SJCRH30 (cell line): ENCODE data around the gene ESR1. TPM values are rescaled to one million over a fixed set of nuclear protein-coding genes. Genes with fewer than 3 reads are reported as not detected.
"Not testable (repeated sequence)": the region's sequence is repeated elsewhere in the genome, so short reads cannot be mapped to it uniquely, and the experiment has no call there.

Source experiments
- DNase-seq, 2 experiments: peaks; one replicate each; pipeline ENCODE4 v3.0.0-alpha.2; 2015 to 2020
- H3K27ac ChIP-seq: fragments of 250-450 bp; sonication (Bioruptor Pico); 2 replicates; pipeline ENCODE4 v1.5.1; 2020; ENCODE audit warnings: mild to moderate bottlenecking, moderate library complexity
- H3K27me3 ChIP-seq: fragments of 250-450 bp; sonication (Bioruptor Pico); 2 replicates; pipeline ENCODE4 v1.5.1; 2020; ENCODE audit warnings: mild to moderate bottlenecking, moderate library complexity
- H3K36me3 ChIP-seq: fragments of 250-450 bp; sonication (Bioruptor Pico); 2 replicates; pipeline ENCODE4 v1.5.1; 2020; ENCODE audit warnings: mild to moderate bottlenecking, moderate library complexity
- H3K4me1 ChIP-seq: fragments of 250-450 bp; sonication (Bioruptor Pico); 2 replicates; pipeline ENCODE4 v1.5.1; 2020; ENCODE audit warnings: mild to moderate bottlenecking, moderate library complexity
- H3K4me3 ChIP-seq: fragments of 250-450 bp; sonication (Bioruptor Pico); 2 replicates; pipeline ENCODE4 v1.5.1; 2020; ENCODE audit warnings: mild to moderate bottlenecking, moderate library complexity
- H3K9me3 ChIP-seq: fragments of 250-450 bp; sonication (Bioruptor Pico); replicated peaks from 2 replicates; pipeline ENCODE4 v1.5.1; 2020; ENCODE audit warnings: mild to moderate bottlenecking, moderate library complexity
- total RNA-seq: library from RNA; depleted of rRNA; stranded (reverse); fragments of >200 nt; shearing (Covaris generic); gene quantifications from 2 replicates; pipeline ENCODE4 v1.2.3, GENCODE V29; 2014

Gene ESR1
- total RNA-seq, 1 experiment from 2014 or later = not detected

- Histone ChIP-seq H3K4me1 (no peaks in the 10 kb centered on the region), H3K36me3 (no peaks in the 10 kb centered on the region), H3K27ac (no peak overlapping the region), H3K4me3 (no peak overlapping the region), H3K27me3 (no peaks in the 10 kb centered on the region), H3K9me3 (no peaks in the 10 kb centered on the region)
- DNase-seq = no peak
Observed at GRCh38 chr6:152008779-152009178, 201.3 kb downstream of the ESR1 start.

- H3K9me3 ChIP-seq = no peaks in the 10 kb centered on the region
- H3K4me1 ChIP-seq = no peaks in the 10 kb centered on the region
- H3K27me3 ChIP-seq = no peaks in the 10 kb centered on the region
- no peak for DNase-seq
- no peak overlapping the region for H3K4me3 ChIP-seq
- no peaks in the 10 kb centered on the region for H3K36me3 ChIP-seq
- no peak overlapping the region for H3K27ac ChIP-seq
Observed at GRCh38 chr6:152012227-152012626, 204.7 kb downstream of the ESR1 start.

- Histone ChIP-seq H3K27me3 (no peaks in the 10 kb centered on the region), H3K4me1 (no peaks in the 10 kb centered on the region), H3K27ac (no peak overlapping the region), H3K4me3 (no peak overlapping the region), H3K9me3 (no peaks in the 10 kb centered on the region), H3K36me3 (no peaks in the 10 kb centered on the region)
- no peak for DNase-seq
Observed at GRCh38 chr6:152018876-152019275, 211.4 kb downstream of the ESR1 start.

GRCh38 chr6:152022303-152022702 lies 214.8 kb downstream of the ESR1 start:
- Histone ChIP-seq H3K27me3 (no peaks in the 10 kb centered on the region), H3K27ac (no peak overlapping the region)

GRCh38 chr6:152023613-152024012 lies 216.1 kb downstream of the ESR1 start:
- Histone ChIP-seq H3K9me3 (no peaks in the 10 kb centered on the region; the same call in 1 of the 2 replicates), H3K4me1 (no peaks in the 10 kb centered on the region), H3K4me3 (no peak overlapping the region), H3K36me3 (no peaks in the 10 kb centered on the region), H3K27me3 (no peaks in the 10 kb centered on the region), H3K27ac (no peak overlapping the region)
- DNase-seq = no peak

More at GRCh38 chr6:152022303-152022702, 214.8 kb downstream of the ESR1 start:
- no peaks in the 10 kb centered on the region; the same call in 1 of the 2 replicates for H3K9me3 ChIP-seq
- H3K4me3 ChIP-seq = no peak overlapping the region
- H3K4me1 ChIP-seq = no peaks in the 10 kb centered on the region
- DNase-seq = no peak
- H3K36me3 ChIP-seq = no peaks in the 10 kb centered on the region

GRCh38 chr6:152026291-152026690 lies 218.8 kb downstream of the ESR1 start:
- Histone ChIP-seq H3K4me3 (no peak overlapping the region), H3K36me3 (no peaks in the 10 kb centered on the region), H3K9me3 (no peaks in the 10 kb centered on the region; the same call in 1 of the 2 replicates), H3K27me3 (no peaks in the 10 kb centered on the region), H3K4me1 (no peaks in the 10 kb centered on the region), H3K27ac (no peak overlapping the region)
- no peak for DNase-seq

GRCh38 chr6:152026744-152027143 lies 219.3 kb downstream of the ESR1 start:
- not testable (repeated sequence) for H3K9me3 ChIP-seq, H3K4me3 ChIP-seq, DNase-seq, H3K27me3 ChIP-seq, H3K27ac ChIP-seq, H3K4me1 ChIP-seq, H3K36me3 ChIP-seq

- H3K4me1 ChIP-seq, H3K27ac ChIP-seq, H3K36me3 ChIP-seq, H3K4me3 ChIP-seq, H3K27me3 ChIP-seq, DNase-seq, H3K9me3 ChIP-seq: not testable (repeated sequence)
Observed at GRCh38 chr6:152033765-152034164, 226.3 kb downstream of the ESR1 start.

- Histone ChIP-seq H3K4me3 (no peak overlapping the region), H3K27ac (no peak overlapping the region), H3K9me3 (no peaks in the 10 kb centered on the region), H3K27me3 (no peaks in the 10 kb centered on the region), H3K4me1 (no peaks in the 10 kb centered on the region), H3K36me3 (no peaks in the 10 kb centered on the region)
- no peak for DNase-seq
Observed at GRCh38 chr6:152034631-152035030, 227.1 kb downstream of the ESR1 start.

- no peak overlapping the region for H3K27ac ChIP-seq
- no peaks in the 10 kb centered on the region for H3K4me1 ChIP-seq
Observed at GRCh38 chr6:152046118-152046517, 238.6 kb downstream of the ESR1 start.

GRCh38 chr6:152048921-152049320 lies 241.4 kb downstream of the ESR1 start:
- no peaks in the 10 kb centered on the region for H3K4me1 ChIP-seq
- no peak for DNase-seq
- H3K36me3 ChIP-seq = no peaks in the 10 kb centered on the region
- H3K9me3 ChIP-seq = no peaks in the 10 kb centered on the region
- H3K27me3 ChIP-seq = no peaks in the 10 kb centered on the region
- H3K27ac ChIP-seq = no peak overlapping the region
- H3K4me3 ChIP-seq = no peak overlapping the region

More at GRCh38 chr6:152046118-152046517, 238.6 kb downstream of the ESR1 start:
- Histone ChIP-seq H3K36me3 (no peaks in the 10 kb centered on the region), H3K27me3 (no peaks in the 10 kb centered on the region), H3K4me3 (no peak overlapping the region), H3K9me3 (no peaks in the 10 kb centered on the region)
- DNase-seq = no peak

GRCh38 chr6:152049502-152049901 lies 242.0 kb downstream of the ESR1 start:
- DNase-seq = peak in 1 of 2 experiments; percentile 13
- H3K36me3 ChIP-seq = no peaks in the 10 kb centered on the region
- H3K4me1 ChIP-seq = no peaks in the 10 kb centered on the region
- H3K9me3 ChIP-seq = no peaks in the 10 kb centered on the region
- no peak overlapping the region for H3K4me3 ChIP-seq
- no peak overlapping the region for H3K27ac ChIP-seq
- no peaks in the 10 kb centered on the region for H3K27me3 ChIP-seq

GRCh38 chr6:152050451-152051195 lies 243.1 kb downstream of the ESR1 start:
- Histone ChIP-seq H3K4me3 (no peak overlapping the region), H3K9me3 (no peaks in the 10 kb centered on the region), H3K4me1 (no peaks in the 10 kb centered on the region), H3K27ac (no peak overlapping the region), H3K27me3 (no peaks in the 10 kb centered on the region), H3K36me3 (no peaks in the 10 kb centered on the region)
- no peak for DNase-seq

GRCh38 chr6:152052061-152052460 lies 244.6 kb downstream of the ESR1 start:
- no peak overlapping the region for H3K27ac ChIP-seq
- H3K27me3 ChIP-seq = no peaks in the 10 kb centered on the region
- no peak overlapping the region for H3K4me3 ChIP-seq
- H3K36me3 ChIP-seq = no peaks in the 10 kb centered on the region
- no peaks in the 10 kb centered on the region for H3K9me3 ChIP-seq
- H3K4me1 ChIP-seq = no peaks in the 10 kb centered on the region
- DNase-seq = no peak

GRCh38 chr6:152053332-152053731 lies 245.8 kb downstream of the ESR1 start:
- Histone ChIP-seq H3K27me3 (no peaks in the 10 kb centered on the region; the same call in 1 of the 2 replicates), H3K36me3 (no peaks in the 10 kb centered on the region), H3K4me1 (no peaks in the 10 kb centered on the region), H3K27ac (no peak overlapping the region), H3K9me3 (no peaks in the 10 kb centered on the region), H3K4me3 (no peak overlapping the region)
- no peak for DNase-seq

- Histone ChIP-seq H3K36me3 (no peaks in the 10 kb centered on the region), H3K27me3 (no peaks in the 10 kb centered on the region; the same call in 1 of the 2 replicates), H3K4me1 (no peaks in the 10 kb centered on the region), H3K27ac (no peak overlapping the region), H3K4me3 (no peak overlapping the region), H3K9me3 (no peaks in the 10 kb centered on the region)
- DNase-seq = no peak
Observed at GRCh38 chr6:152054441-152054840, 247.0 kb downstream of the ESR1 start.
